HG03521 (cell line): ENCODE results near the gene OR14A16.

Experiments
- ATAC-seq: cut with Tn5 transposase; IDR thresholded peaks from one replicate; pipeline ENCODE4 v1.9.1; 2021; ENCODE audit warnings: mild to moderate bottlenecking, moderate library complexity; ENCODE audit not compliant: unreplicated experiment

Gene OR14A16

GRCh38 chr1:247769603-247770002 lies 54.3 kb downstream of the OR14A16 start:
- no peak for ATAC-seq
